ENCODE results near the gene TTBK1.
A peak's percentile ranks its signal among the peaks of the same experiment; 100 is the strongest.

TTBK1 gene

GRCh38 chr6:43242908-43243663 lies at the start of gene TTBK1:
Gene TTBK1 (plus strand): TSS chr6:43243481. CDS start chr6:43246661, 3,180 bp downstream.
- peak; percentile 71 for DNase-seq

- DNase-seq = no peak
These were observed 49.4 kb upstream of the TTBK1 start for GRCh38 chr6:43193929-43194328.

- DNase-seq = no peak
These were observed 46.9 kb upstream of the TTBK1 start for GRCh38 chr6:43196337-43196736.

- no peak for DNase-seq
These were observed 43.4 kb upstream of the TTBK1 start for GRCh38 chr6:43199912-43200311.

GRCh38 chr6:43200541-43200940 lies 42.7 kb upstream of the TTBK1 start:
- no peak for DNase-seq

GRCh38 chr6:43202451-43202850 lies 40.8 kb upstream of the TTBK1 start:
- no peak for DNase-seq

- no peak for DNase-seq
These were observed 40.1 kb upstream of the TTBK1 start for GRCh38 chr6:43203029-43203717.

- no peak for DNase-seq
These were observed 39.6 kb upstream of the TTBK1 start for GRCh38 chr6:43203718-43204095.

GRCh38 chr6:43204271-43205105 lies 38.8 kb upstream of the TTBK1 start:
- no peak for DNase-seq

GRCh38 chr6:43205849-43206248 lies 37.4 kb upstream of the TTBK1 start:
- no peak for DNase-seq

GRCh38 chr6:43207286-43207685 lies 36.0 kb upstream of the TTBK1 start:
- DNase-seq = no peak

- no peak for DNase-seq
These were observed 31.3 kb upstream of the TTBK1 start for GRCh38 chr6:43211955-43212354.

GRCh38 chr6:43213431-43213830 lies 29.9 kb upstream of the TTBK1 start:
- no peak for DNase-seq

GRCh38 chr6:43215066-43215465 lies 28.2 kb upstream of the TTBK1 start:
- no peak for DNase-seq

- no peak for DNase-seq
These were observed 27.1 kb upstream of the TTBK1 start for GRCh38 chr6:43216200-43216599.

- no peak for DNase-seq
These were observed 25.9 kb upstream of the TTBK1 start for GRCh38 chr6:43217351-43217750.

- no peak for DNase-seq
These were observed 24.2 kb upstream of the TTBK1 start for GRCh38 chr6:43219119-43219518.

GRCh38 chr6:43219814-43220213 lies 23.5 kb upstream of the TTBK1 start:
- no peak for DNase-seq

GRCh38 chr6:43220439-43220951 lies 22.8 kb upstream of the TTBK1 start:
- DNase-seq = no peak

- DNase-seq = no peak
These were observed 22.0 kb upstream of the TTBK1 start for GRCh38 chr6:43221046-43221972.

- DNase-seq = no peak
These were observed 20.7 kb upstream of the TTBK1 start for GRCh38 chr6:43222418-43223059.

GRCh38 chr6:43223175-43223574 lies 20.1 kb upstream of the TTBK1 start:
- no peak for DNase-seq

Measured in NCI-H345 (cell line).